Colonic mucosa (tissue), 4 donors: ENCODE data around the gene TNS3. TPM values are rescaled to one million over a fixed set of nuclear protein-coding genes. Genes with fewer than 3 reads are reported as not detected.
A peak's percentile ranks its signal among the peaks of the same experiment; 100 is the strongest.

Experiments used
- DNase-seq: peaks from one replicate; pipeline ENCODE4 v3.0.0-alpha.2; 2020
- H3K27ac ChIP-seq: fragments of 200-600 bp; one replicate; pipeline ENCODE4 v1.8.0; 2021
- H3K27me3 ChIP-seq: fragments of 200-600 bp; one replicate; pipeline ENCODE4 v1.8.0; 2021
- H3K36me3 ChIP-seq: fragments of 200-600 bp; one replicate; pipeline ENCODE4 v1.8.0; 2021
- H3K4me1 ChIP-seq: fragments of 200-600 bp; one replicate; pipeline ENCODE4 v1.8.0; 2021; ENCODE audit warnings: mild to moderate bottlenecking
- H3K4me3 ChIP-seq: fragments of 200-600 bp; one replicate; pipeline ENCODE4 v1.8.0; 2021
- H3K9ac ChIP-seq, 2 donors: one replicate each; pipeline ENCODE4 v1.7.0; 2013; ENCODE audit warnings: control low read depth in 2 of 2, low read depth in 2 of 2, low read length in 2 of 2
- H3K9me3 ChIP-seq: fragments of 200-600 bp; one replicate; pipeline ENCODE4 v1.8.0; 2021
- intact Hi-C: fragments of 100-400 bp; cut with DNase I; formaldehyde crosslinking; loops from one replicate; pipeline ENCODE4 v1.14.1; 2022
- total RNA-seq, 2 donors: library from RNA; stranded (reverse); fragmentation: NEBNext Ultra II Directional in 1 of 2; extraction: Animal tissue kit (Norgen Biotek cat#: 25700) in 1 of 2; gene quantifications; one replicate each; pipeline ENCODE4 v1.2.1, GENCODE V29; 2021
- TF ChIP-seq, protein P1 (sequence below): fragments of 200-600 bp; IDR thresholded peaks from one replicate; pipeline ENCODE4 v1.8.0; 2022; ENCODE audit warnings: antibody characterized with exemption, mild to moderate bottlenecking
- donor health status: healthy.
- donor health status: DM: no; HTN: no; CAD: no.
- donor health status: DM: no; HTN: no; CAD: no.

Gene TNS3
- total RNA-seq, 2 donors from 2014 or later = 41.1 to 58.2 TPM

DNA sequence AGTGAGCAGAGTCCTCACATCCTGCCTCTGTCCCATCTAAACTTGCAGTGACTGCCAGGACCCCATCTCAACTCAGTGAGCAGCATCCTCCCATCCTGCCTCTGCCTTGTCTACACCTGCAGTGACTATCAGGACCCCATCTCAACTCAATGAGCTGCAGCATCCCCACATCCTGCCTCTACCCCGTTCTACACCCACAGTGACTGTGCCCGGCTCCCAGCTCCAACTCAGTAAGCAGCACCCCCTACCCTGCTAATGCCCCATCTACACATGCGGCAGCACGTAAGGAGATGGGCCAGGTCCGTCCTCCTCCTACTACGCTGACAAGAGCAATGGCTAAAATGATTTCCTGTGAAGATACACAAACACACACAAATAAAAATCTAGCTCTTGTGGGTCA lies 65.5 kb downstream of the TNS3 start:
- intact Hi-C loops = no loop called here
- no peak for DNase-seq
- Histone ChIP-seq H3K27ac (no peak overlapping the region), H3K36me3 (no peaks in the 10 kb centered on the region), H3K9ac (no peak overlapping the region), H3K4me3 (no peak overlapping the region), H3K4me1 (peaks cover 4% of the 10 kb centered on the region), H3K27me3 (no peaks in the 10 kb centered on the region), H3K9me3 (no peaks in the 10 kb centered on the region)
- TF ChIP-seq, protein P1, sequence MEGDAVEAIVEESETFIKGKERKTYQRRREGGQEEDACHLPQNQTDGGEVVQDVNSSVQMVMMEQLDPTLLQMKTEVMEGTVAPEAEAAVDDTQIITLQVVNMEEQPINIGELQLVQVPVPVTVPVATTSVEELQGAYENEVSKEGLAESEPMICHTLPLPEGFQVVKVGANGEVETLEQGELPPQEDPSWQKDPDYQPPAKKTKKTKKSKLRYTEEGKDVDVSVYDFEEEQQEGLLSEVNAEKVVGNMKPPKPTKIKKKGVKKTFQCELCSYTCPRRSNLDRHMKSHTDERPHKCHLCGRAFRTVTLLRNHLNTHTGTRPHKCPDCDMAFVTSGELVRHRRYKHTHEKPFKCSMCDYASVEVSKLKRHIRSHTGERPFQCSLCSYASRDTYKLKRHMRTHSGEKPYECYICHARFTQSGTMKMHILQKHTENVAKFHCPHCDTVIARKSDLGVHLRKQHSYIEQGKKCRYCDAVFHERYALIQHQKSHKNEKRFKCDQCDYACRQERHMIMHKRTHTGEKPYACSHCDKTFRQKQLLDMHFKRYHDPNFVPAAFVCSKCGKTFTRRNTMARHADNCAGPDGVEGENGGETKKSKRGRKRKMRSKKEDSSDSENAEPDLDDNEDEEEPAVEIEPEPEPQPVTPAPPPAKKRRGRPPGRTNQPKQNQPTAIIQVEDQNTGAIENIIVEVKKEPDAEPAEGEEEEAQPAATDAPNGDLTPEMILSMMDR = no peak

DNA sequence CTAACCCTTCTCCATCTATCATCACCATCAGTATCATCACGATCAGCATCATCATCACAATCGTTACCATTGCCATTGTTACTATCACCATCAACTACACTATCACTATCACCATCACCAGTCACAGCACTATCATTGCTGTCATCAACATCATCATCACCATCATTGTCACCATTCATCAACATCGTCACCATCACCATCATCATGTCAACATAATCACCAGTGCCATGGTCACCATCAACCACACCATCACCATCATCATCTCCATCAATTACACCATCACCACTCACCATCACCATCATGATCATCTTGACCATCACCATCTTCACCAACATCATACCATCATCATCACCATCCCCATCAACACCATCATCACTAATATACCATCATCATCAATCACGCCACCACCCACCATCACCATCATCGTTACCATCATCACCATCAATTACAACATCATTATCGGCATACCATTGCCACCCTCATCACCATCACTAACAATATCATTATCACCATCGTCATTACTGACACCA lies 66.5 kb downstream of the TNS3 start:
- Histone ChIP-seq H3K27ac (no peak overlapping the region), H3K9ac (no peak overlapping the region), H3K36me3 (no peaks in the 10 kb centered on the region), H3K27me3 (no peaks in the 10 kb centered on the region), H3K4me3 (no peak overlapping the region), H3K9me3 (no peaks in the 10 kb centered on the region), H3K4me1 (no peaks in the 10 kb centered on the region)
- DNase-seq = no peak
- TF ChIP-seq, protein P1 = no peak
- intact Hi-C loops = no loop called here

DNA sequence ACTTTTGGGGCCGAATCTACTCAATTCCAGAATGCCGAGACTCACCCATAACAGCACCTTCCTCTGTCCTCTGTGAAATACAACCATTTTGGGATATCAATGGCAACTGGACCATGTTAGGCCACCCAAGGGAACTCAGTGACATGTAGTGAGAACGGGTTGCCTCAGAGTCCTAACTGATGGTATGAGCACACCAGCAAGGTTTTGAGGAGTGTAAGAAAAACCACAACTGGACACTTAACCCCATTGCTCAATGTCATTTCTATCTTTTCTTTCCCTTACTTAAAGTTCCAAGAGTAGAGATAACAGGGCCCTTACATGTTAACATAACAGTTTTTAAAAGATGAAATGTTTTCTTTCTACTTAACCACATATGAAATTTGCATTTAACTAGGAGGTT lies 67.1 kb downstream of the TNS3 start:
- no peak for DNase-seq
- no peaks in the 10 kb centered on the region for H3K9me3 ChIP-seq
- no peaks in the 10 kb centered on the region for H3K27me3 ChIP-seq
- TF ChIP-seq, protein P1 = no peak
- H3K36me3 ChIP-seq = no peaks in the 10 kb centered on the region
- no peak overlapping the region for H3K4me3 ChIP-seq
- intact Hi-C loops = no loop called here
- H3K4me1 ChIP-seq = no peaks in the 10 kb centered on the region
- no peak overlapping the region for H3K9ac ChIP-seq
- H3K27ac ChIP-seq = no peak overlapping the region

DNA sequence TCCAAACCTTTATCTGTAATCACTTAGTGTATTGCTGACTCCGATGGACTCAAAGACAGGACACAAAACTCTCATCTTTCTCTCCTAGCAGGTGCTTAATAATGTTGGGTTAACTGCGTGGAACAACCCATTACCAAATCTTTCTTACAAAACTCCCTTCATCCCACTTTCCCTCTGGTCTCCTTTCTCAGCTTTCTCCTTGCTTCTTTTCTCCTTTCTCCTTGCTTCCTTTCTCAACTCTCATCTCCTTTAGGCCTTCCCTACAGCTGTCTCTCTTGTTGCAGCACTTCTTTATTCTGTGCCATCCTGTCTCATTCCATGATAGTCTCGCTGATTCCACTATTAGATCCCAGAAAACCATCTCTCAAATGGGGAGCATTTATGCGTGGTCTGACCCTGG lies 67.5 kb downstream of the TNS3 start:
- no peak overlapping the region for H3K4me3 ChIP-seq
- DNase-seq = no peak
- no peaks in the 10 kb centered on the region for H3K27me3 ChIP-seq
- TF ChIP-seq, protein P1 = no peak
- H3K36me3 ChIP-seq = no peaks in the 10 kb centered on the region
- intact Hi-C loops = no loop called here
- peak overlapping the region in 1 of 2 donors; percentile 44 for H3K9ac ChIP-seq
- no peaks in the 10 kb centered on the region for H3K4me1 ChIP-seq
- no peaks in the 10 kb centered on the region for H3K9me3 ChIP-seq
- H3K27ac ChIP-seq = no peak overlapping the region

DNA sequence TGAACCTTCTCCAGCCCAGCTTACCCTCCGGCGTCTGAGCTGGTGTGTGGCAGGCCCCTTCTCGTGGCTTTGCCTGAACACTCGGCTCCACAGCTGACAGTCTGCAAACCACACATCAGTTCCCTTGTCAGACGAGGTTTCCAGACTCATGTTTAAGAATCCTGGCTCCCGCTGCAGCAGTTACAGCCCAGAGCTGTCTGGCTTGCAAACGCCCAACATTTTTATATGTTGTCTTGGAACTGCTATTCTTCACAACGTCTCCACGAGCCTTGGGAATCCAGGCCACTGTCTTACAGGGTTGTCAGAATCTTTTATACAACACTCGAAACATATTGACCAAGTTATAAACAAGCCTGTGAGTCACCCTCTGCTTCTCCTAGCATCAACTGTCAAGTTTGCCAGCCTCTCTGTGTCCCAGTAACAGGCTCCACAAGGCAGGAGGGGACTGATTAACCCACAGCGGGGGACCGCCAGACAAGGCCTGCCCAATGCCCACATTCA lies 68.1 kb downstream of the TNS3 start:
- intact Hi-C loops = no loop called here
- Histone ChIP-seq H3K36me3 (no peaks in the 10 kb centered on the region), H3K9me3 (no peaks in the 10 kb centered on the region), H3K27me3 (no peaks in the 10 kb centered on the region), H3K9ac (peak overlapping the region in 1 of 2 donors; percentile 44), H3K4me1 (no peaks in the 10 kb centered on the region), H3K4me3 (no peak overlapping the region), H3K27ac (no peak overlapping the region)
- TF ChIP-seq, protein P1 = no peak
- peak; percentile 33 for DNase-seq
